ENCODE data around the gene RUNX1.

The RUNX1 gene

GRCh38 chr21:34915364-34915841, 133.7 kb downstream of the RUNX1 start:
- DNase-seq = no peak

GRCh38 chr21:34914239-34914638, 134.9 kb downstream of the RUNX1 start:
- no peak for DNase-seq

- no peak for DNase-seq
These were observed 135.3 kb downstream of the RUNX1 start for GRCh38 chr21:34913811-34914210.

- no peak for DNase-seq
These were observed 136.8 kb downstream of the RUNX1 start for GRCh38 chr21:34912022-34912945.

GRCh38 chr21:34911360-34911759, 137.7 kb downstream of the RUNX1 start:
- no peak for DNase-seq

- DNase-seq = no peak
These were observed 138.7 kb downstream of the RUNX1 start for GRCh38 chr21:34910396-34910795.

GRCh38 chr21:34909492-34910292, 139.4 kb downstream of the RUNX1 start:
- DNase-seq = no peak

GRCh38 chr21:34908419-34909055, 140.6 kb downstream of the RUNX1 start:
- no peak for DNase-seq

- no peak for DNase-seq
These were observed 141.4 kb downstream of the RUNX1 start for GRCh38 chr21:34907461-34908418.

- DNase-seq = no peak
These were observed 142.7 kb downstream of the RUNX1 start for GRCh38 chr21:34906401-34906800.

- DNase-seq = no peak
These were observed 143.9 kb downstream of the RUNX1 start for GRCh38 chr21:34905218-34905537.

- no peak for DNase-seq
These were observed 144.4 kb downstream of the RUNX1 start for GRCh38 chr21:34904526-34905217.

- no peak for DNase-seq
These were observed 148.7 kb downstream of the RUNX1 start for GRCh38 chr21:34900376-34900775.

- DNase-seq = no peak
These were observed 149.3 kb downstream of the RUNX1 start for GRCh38 chr21:34899760-34900159.

- DNase-seq = no peak
These were observed 149.8 kb downstream of the RUNX1 start for GRCh38 chr21:34899302-34899701.

- DNase-seq = no peak
These were observed 151.3 kb downstream of the RUNX1 start for GRCh38 chr21:34897828-34898227.

GRCh38 chr21:34894401-34894800, 154.7 kb downstream of the RUNX1 start:
- no peak for DNase-seq

- no peak for DNase-seq
These were observed 156.9 kb downstream of the RUNX1 start for GRCh38 chr21:34892209-34892608.

- no peak for DNase-seq
These were observed 157.5 kb downstream of the RUNX1 start for GRCh38 chr21:34891613-34891943.

- DNase-seq = peak; percentile 4 to 23
These were observed 158.1 kb downstream of the RUNX1 start for GRCh38 chr21:34890724-34891612.

GRCh38 chr21:34890470-34890723, 158.7 kb downstream of the RUNX1 start:
- no peak for DNase-seq

Data from stimulated activated CD4-positive, alpha-beta T cell treated with anti-CD3 and anti-CD28 coated beads, Interleukin-4, amount 100 ng/mL, for 4 hours (primary cell).